CD14-positive monocyte (primary cell): Measurements from ENCODE around the gene DHRS3. TPM values are rescaled to one million over a fixed set of nuclear protein-coding genes. Genes with fewer than 3 reads are reported as not detected.
A peak's percentile ranks its signal among the peaks of the same experiment; 100 is the strongest.

Source experiments
- DNase-seq, 3 donors: peaks; one replicate each; pipeline ENCODE4 v3.0.0-alpha.2; 2011 to 2022
- H2AFZ ChIP-seq: 2 replicates; pipeline ENCODE4 v1.6.0; 2012; ENCODE audit warnings: mild to moderate bottlenecking, low read depth, low read length, inconsistent platforms; ENCODE audit not compliant: insufficient read depth, poor library complexity, severe bottlenecking
- H3K27ac ChIP-seq, 2 donors: 1 replicate in 1 of 2; 2 replicates in 1 of 2; pipeline ENCODE4 v1.5.1; 2012 to 2013; ENCODE audit warnings: low read length in 2 of 2, control low read depth in 1 of 2, inconsistent platforms in 1 of 2, low read depth in 1 of 2, mild to moderate bottlenecking in 1 of 2
- H3K27me3 ChIP-seq, 2 donors: one replicate each; pipeline versions ENCODE4 v1.6.0 to v1.6.1; 2011 to 2013; ENCODE audit warnings: low read length in 2 of 2; ENCODE audit not compliant: control insufficient read depth in 2 of 2, insufficient read depth in 2 of 2
- H3K36me3 ChIP-seq, 2 donors: replicated peaks in 1 of 2; 1 replicate in 1 of 2; 2 replicates in 1 of 2; pipeline versions ENCODE4 v1.5.1 to v1.6.1; 2012 to 2013; ENCODE audit warnings: low read length in 2 of 2, control low read depth in 1 of 2, inconsistent platforms in 1 of 2, mild to moderate bottlenecking in 1 of 2; ENCODE audit not compliant: insufficient read depth in 2 of 2, control insufficient read depth in 1 of 2
- H3K4me1 ChIP-seq, 2 donors: 1 replicate in 1 of 2; 2 replicates in 1 of 2; pipeline versions ENCODE4 v1.5.1 to v1.6.1; 2012 to 2013; ENCODE audit warnings: low read length in 2 of 2, control low read depth in 1 of 2, inconsistent platforms in 1 of 2, mild to moderate bottlenecking in 1 of 2, moderate library complexity in 1 of 2; ENCODE audit not compliant: insufficient read depth in 2 of 2, control insufficient read depth in 1 of 2
- H3K4me2 ChIP-seq: replicated peaks from 2 replicates; pipeline ENCODE3; 2012; ENCODE audit warnings: low read length, moderate library complexity, mild to moderate bottlenecking; ENCODE audit not compliant: poor library complexity, severe bottlenecking; ENCODE audit errors: extremely low read depth
- H3K4me3 ChIP-seq, 3 experiments: fragments of 200-600 bp in 1 of 3; sonication (generic) in 1 of 3; replicated peaks in 1 of 3; 1 replicate in 2 of 3; 2 replicates in 1 of 3; pipeline ENCODE4 v1.5.1; 2011 to 2013; ENCODE audit warnings: low read length in 3 of 3, mild to moderate bottlenecking in 3 of 3, control low read depth in 2 of 3, low read depth in 2 of 3, inconsistent platforms in 1 of 3, moderate library complexity in 1 of 3
- H3K79me2 ChIP-seq: 2 replicates; pipeline ENCODE4 v1.6.0; 2012; ENCODE audit warnings: mild to moderate bottlenecking, control low read depth, inconsistent platforms, low read length, moderate library complexity; ENCODE audit not compliant: insufficient read depth
- H3K9ac ChIP-seq: 2 replicates; pipeline ENCODE4 v1.6.0; 2017; ENCODE audit warnings: low read length, mild to moderate bottlenecking; ENCODE audit not compliant: insufficient read depth, poor library complexity, severe bottlenecking
- H3K9me3 ChIP-seq, 2 donors: replicated peaks in 1 of 2; 1 replicate in 1 of 2; 2 replicates in 1 of 2; pipeline versions ENCODE4 v1.5.1 to v1.6.1; 2012 to 2013; ENCODE audit warnings: low read length in 2 of 2, control low read depth in 1 of 2; ENCODE audit not compliant: control insufficient read depth in 1 of 2, insufficient read depth in 1 of 2
- H4K20me1 ChIP-seq: 2 replicates; pipeline ENCODE4 v1.6.0; 2012; ENCODE audit warnings: mild to moderate bottlenecking, low read length, control low read depth, moderate library complexity; ENCODE audit not compliant: insufficient read depth
- H3K27ac Mint-ChIP-seq, 7 donors: one replicate each; pipeline ENCODE4 v1.8.0; 2020; ENCODE audit warnings: mild to moderate bottlenecking in 7 of 7, mixed read lengths in 7 of 7, moderate library complexity in 6 of 7, inconsistent platforms in 2 of 7
- H3K27me3 Mint-ChIP-seq, 3 donors: one replicate each; pipeline ENCODE4 v1.8.0; 2021 to 2022; ENCODE audit warnings: low read depth in 3 of 3, mild to moderate bottlenecking in 3 of 3, mixed read lengths in 3 of 3, moderate library complexity in 3 of 3, inconsistent platforms in 1 of 3
- H3K36me3 Mint-ChIP-seq, 2 donors: one replicate each; pipeline ENCODE4 v1.8.0; 2020; ENCODE audit warnings: mixed read lengths in 2 of 2, inconsistent platforms in 1 of 2, mild to moderate bottlenecking in 1 of 2
- H3K4me1 Mint-ChIP-seq: one replicate; pipeline ENCODE4 v1.8.0; 2020; ENCODE audit warnings: mild to moderate bottlenecking, mixed read lengths
- H3K4me3 Mint-ChIP-seq, 2 donors: one replicate each; pipeline ENCODE4 v1.8.0; 2020; ENCODE audit warnings: mild to moderate bottlenecking in 2 of 2, mixed read lengths in 2 of 2, moderate library complexity in 1 of 2
- H3K9me3 Mint-ChIP-seq, 7 donors: one replicate each; pipeline ENCODE4 v1.8.0; 2020 to 2022; ENCODE audit warnings: mixed read lengths in 7 of 7, mild to moderate bottlenecking in 6 of 7, moderate library complexity in 6 of 7, inconsistent platforms in 2 of 7
- WGBS: methylation state at CpG from one replicate; pipeline ENCODE4 v1.1.5; 2013; ENCODE audit warnings: missing lambda C conversion rate; ENCODE audit not compliant: insufficient coverage; 5-methylcytosine and 5-hydroxymethylcytosine counted together
- intact Hi-C, 2 donors: fragments of 100-400 bp; cut with micrococcal nuclease; formaldehyde crosslinking; loops; one replicate each; pipeline versions ENCODE4 v1.15.0 to v1.15.1; 2023
- polyA plus RNA-seq, 3 donors: library from polyadenylated mRNA; depleted of rRNA in 1 of 3; unstranded in 2 of 3; stranded (reverse) in 1 of 3; fragments of 300-500 nt in 2 of 3; fragments of >200 nt in 1 of 3; fragmentation: Illumina TruSeq in 2 of 3; gene quantifications; 1 replicate in 2 of 3; 2 replicates in 1 of 3; pipeline ENCODE4 v1.2.3, GENCODE V29; 2012 to 2021
- TF ChIP-seq, protein P1 (sequence below): fragments of 200-600 bp; IDR thresholded peaks from one replicate; pipeline ENCODE4 v1.8.0; 2022; ENCODE audit warnings: antibody characterized with exemption, mild to moderate bottlenecking

The DHRS3 gene
- polyA plus RNA-seq, 3 donors, result 0.23 to 0.59 (median 0.29) TPM

DNA sequence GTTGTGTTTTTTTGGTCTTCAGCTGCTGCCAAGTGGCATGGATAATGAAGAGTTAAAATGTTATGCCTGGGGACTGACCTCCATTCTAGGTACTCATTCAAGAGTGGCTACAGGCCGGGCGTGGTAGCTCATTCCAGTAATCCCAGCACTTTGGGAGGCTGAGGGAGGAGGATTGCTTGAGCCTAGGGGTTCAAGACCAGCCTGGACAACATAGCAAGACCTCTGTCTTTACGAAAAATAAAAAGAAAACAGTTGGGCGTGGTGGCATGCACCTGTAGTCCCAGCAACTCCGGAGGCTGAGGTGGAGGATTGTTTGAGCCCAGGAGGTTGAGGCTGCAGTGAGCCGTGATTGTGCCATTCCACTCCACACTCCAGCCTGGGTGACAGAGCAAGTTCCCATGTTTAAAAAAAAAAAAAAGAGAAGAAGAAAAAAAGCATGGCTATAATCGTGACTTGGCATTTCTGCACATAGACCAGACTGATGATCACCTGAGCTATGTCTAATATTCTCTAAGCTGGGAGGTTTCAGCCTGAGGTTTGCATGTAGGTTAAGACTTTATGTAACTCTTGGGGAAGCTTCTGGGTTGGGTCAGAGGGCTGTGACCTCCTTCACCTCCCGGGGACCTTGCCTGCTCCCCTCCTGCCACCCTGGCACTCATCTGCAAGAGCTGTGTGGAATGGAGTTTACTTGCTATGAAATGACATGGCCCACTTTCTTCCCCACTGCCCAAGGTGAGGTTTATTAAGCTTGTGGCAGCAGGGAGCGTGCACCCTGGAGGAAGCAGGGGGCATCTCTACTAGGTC lies 51.3 kb downstream of the DHRS3 start:
- no peaks in the 10 kb centered on the region for H3K27me3 ChIP-seq
- peaks cover 8% of the 10 kb centered on the region for H3K4me1 Mint-ChIP-seq
- H3K9ac ChIP-seq, result no peak overlapping the region
- H2AFZ ChIP-seq, result no peak overlapping the region
- TF ChIP-seq, protein P1, sequence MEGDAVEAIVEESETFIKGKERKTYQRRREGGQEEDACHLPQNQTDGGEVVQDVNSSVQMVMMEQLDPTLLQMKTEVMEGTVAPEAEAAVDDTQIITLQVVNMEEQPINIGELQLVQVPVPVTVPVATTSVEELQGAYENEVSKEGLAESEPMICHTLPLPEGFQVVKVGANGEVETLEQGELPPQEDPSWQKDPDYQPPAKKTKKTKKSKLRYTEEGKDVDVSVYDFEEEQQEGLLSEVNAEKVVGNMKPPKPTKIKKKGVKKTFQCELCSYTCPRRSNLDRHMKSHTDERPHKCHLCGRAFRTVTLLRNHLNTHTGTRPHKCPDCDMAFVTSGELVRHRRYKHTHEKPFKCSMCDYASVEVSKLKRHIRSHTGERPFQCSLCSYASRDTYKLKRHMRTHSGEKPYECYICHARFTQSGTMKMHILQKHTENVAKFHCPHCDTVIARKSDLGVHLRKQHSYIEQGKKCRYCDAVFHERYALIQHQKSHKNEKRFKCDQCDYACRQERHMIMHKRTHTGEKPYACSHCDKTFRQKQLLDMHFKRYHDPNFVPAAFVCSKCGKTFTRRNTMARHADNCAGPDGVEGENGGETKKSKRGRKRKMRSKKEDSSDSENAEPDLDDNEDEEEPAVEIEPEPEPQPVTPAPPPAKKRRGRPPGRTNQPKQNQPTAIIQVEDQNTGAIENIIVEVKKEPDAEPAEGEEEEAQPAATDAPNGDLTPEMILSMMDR, result no peak
- H3K4me3 ChIP-seq, result no peak overlapping the region
- H3K4me2 ChIP-seq, result no peak overlapping the region
- H3K4me3 Mint-ChIP-seq, result no peak overlapping the region
- peaks cover 29 to 41% (median 32%) of the 10 kb centered on the region in 7 donors for H3K9me3 Mint-ChIP-seq
- H3K27ac ChIP-seq, result no peak overlapping the region
- peak overlapping the region in 1 of 7 donors; percentile 46 for H3K27ac Mint-ChIP-seq
- H3K9me3 ChIP-seq, result peaks cover 33% of the 10 kb centered on the region in 2 donors
- whole genome bisulfite sequencing, result no CpG with 5 or more reads among the region's 9 CpGs
- no peaks in the 10 kb centered on the region for H4K20me1 ChIP-seq
- H3K4me1 ChIP-seq, result no peaks in the 10 kb centered on the region
- DNase-seq, result peak in 1 of 3 donors; percentile 14
- peaks cover 0 to 5% (median 0%) of the 10 kb centered on the region in 3 donors for H3K27me3 Mint-ChIP-seq
- peaks cover 0 to 3% of the 10 kb centered on the region in 2 donors for H3K36me3 Mint-ChIP-seq
- no peaks in the 10 kb centered on the region for H3K36me3 ChIP-seq
- intact Hi-C loops, result no loop called here
- no peaks in the 10 kb centered on the region for H3K79me2 ChIP-seq

DNA sequence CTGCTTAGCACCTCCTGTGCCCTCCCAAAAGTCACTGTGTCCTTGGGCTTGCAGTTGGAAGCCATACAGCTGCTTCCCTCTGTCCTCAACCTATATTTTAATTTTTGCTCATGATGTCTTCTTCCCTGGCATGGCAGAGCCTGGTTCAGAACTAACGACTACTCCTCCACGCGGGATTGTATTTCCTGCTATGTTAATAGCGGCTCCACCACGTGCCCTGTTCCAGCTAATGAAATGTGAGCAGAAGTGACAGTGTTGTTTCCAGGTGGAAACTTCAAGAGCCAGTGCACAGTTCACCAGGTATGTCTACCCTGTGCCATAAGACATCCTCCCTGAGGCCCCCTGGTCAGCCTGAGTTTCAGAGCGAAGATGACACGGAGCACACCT lies 52.1 kb downstream of the DHRS3 start:
- Mint-ChIP-seq H3K27me3 (peaks cover 0 to 5% (median 0%) of the 10 kb centered on the region in 3 donors), H3K9me3 (peaks cover 29 to 47% (median 35%) of the 10 kb centered on the region in 7 donors), H3K27ac (no peak overlapping the region), H3K4me1 (peaks cover 8% of the 10 kb centered on the region), H3K36me3 (peaks cover 0 to 3% of the 10 kb centered on the region in 2 donors), H3K4me3 (no peak overlapping the region)
- H3K4me2 ChIP-seq, result no peak overlapping the region
- no peaks in the 10 kb centered on the region for H3K79me2 ChIP-seq
- H3K9me3 ChIP-seq, result peaks cover 36 to 40% of the 10 kb centered on the region in 2 donors
- no peak overlapping the region for H3K27ac ChIP-seq
- no peaks in the 10 kb centered on the region for H3K4me1 ChIP-seq
- DNase-seq, result no peak
- H3K27me3 ChIP-seq, result no peaks in the 10 kb centered on the region
- TF ChIP-seq, protein P1, result no peak
- no peaks in the 10 kb centered on the region for H4K20me1 ChIP-seq
- H2AFZ ChIP-seq, result no peak overlapping the region
- H3K4me3 ChIP-seq, result no peak overlapping the region
- H3K9ac ChIP-seq, result no peak overlapping the region
- intact Hi-C loops, result no loop called here
- no peaks in the 10 kb centered on the region for H3K36me3 ChIP-seq
- 87% methylated on average over 3 of the region's 7 CpGs for WGBS
